GM12874 (cell line): ENCODE results near the gene ERMN.

Experiments used
- CTCF ChIP-seq: IDR thresholded peaks from 2 replicates; pipeline ENCODE4 v1.5.1; 2011; ENCODE audit warnings: low read depth, mild to moderate bottlenecking, control low read depth, low read length, moderate library complexity; ENCODE audit not compliant: insufficient read depth

Gene ERMN

GRCh38 chr2:157302492-157303099 is 23.0 kb downstream of the ERMN start:
- TF ChIP-seq CTCF, result peak; percentile 51

DNA sequence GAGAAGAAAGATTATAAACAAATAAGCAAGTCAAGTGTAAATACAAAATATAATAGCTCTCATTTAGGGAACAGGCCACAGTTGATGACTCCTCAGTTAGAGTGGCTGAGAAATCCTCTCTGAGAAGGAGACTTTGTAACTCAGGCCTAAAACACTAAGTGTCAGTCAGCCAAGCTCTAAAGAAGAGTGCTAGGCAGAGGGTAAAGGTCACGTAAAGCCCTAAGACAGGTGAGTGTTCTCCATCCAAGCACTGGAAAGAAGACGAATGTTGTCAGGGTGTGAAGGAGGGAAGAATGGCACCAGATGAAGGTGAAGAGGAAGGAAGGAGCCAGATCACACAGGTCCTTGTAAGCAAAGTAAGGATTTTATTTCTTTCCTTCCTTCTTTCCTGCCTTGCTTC is 24.3 kb downstream of the ERMN start:
- no peak for TF ChIP-seq CTCF

GRCh38 chr2:157296958-157297357 is 28.7 kb downstream of the ERMN start:
- TF ChIP-seq CTCF, result no peak

DNA sequence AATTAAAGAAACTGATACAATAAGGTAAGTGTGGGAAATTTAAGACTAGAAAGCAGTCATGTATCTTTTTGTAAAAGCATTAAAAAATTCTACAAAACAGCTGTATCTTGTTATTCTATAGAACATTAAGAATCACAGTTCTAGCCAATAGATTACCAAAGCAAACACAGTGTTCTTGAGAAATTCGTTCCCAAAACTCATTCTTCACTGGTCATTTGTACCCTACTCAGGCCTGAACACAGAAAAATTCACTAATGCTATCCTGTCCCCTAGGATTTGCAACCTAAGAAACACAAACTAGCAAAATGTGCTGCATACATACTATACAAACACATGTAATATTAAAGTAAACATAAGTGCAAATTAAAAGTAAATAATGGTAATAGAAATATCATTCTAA is 29.1 kb downstream of the ERMN start:
- TF ChIP-seq CTCF, result no peak

GRCh38 chr2:157292853-157293252 is 32.8 kb downstream of the ERMN start:
- TF ChIP-seq CTCF, result no peak

GRCh38 chr2:157291018-157291417 is 34.6 kb downstream of the ERMN start:
- no peak for TF ChIP-seq CTCF

DNA sequence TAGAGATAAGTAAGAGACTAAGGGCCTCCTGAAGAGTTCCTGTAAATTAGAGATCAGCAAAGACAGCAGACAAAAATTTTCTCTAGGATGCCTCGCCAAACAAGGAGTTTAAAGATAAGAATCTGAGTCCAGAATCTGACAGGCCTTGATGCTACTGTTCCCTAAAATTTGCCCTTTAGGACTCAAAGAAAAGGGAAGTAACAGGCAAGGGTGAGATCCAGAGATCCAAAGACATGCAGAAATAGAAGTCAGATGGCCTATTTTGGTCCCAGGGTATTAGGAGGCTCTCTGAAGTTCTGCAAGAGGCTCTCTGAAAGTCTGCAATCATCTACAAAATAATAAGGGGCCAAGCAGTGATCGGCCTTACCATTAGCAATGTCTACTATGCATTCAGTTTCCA is 35.1 kb downstream of the ERMN start:
- no peak for TF ChIP-seq CTCF
